C4-2B (cell line): Measurements from ENCODE around the gene CRACR2B.

Source experiments
- CTCF ChIP-seq: fragments of 450-650 bp; conservative IDR thresholded peaks from 2 replicates; pipeline ENCODE4 v1.5.1; 2017; ENCODE audit warnings: mild to moderate bottlenecking
- ZFX ChIP-seq: fragments of 450-650 bp; IDR thresholded peaks from 2 replicates; pipeline ENCODE4 v1.6.1; 2017

- TF ChIP-seq CTCF (no peak), ZFX (no peak)
These were observed 40.5 kb upstream of the CRACR2B start for GRCh38 chr11:787084-787675.
